SH-SY5Y (cell line): ENCODE data around the gene CCK.

Experiments used
- GATA2 ChIP-seq: IDR thresholded peaks from 2 replicates; pipeline ENCODE4 v1.6.1; 2011; ENCODE audit warnings: mild to moderate bottlenecking, low read depth, low read length
- GATA3 ChIP-seq: IDR thresholded peaks from 2 replicates; pipeline ENCODE4 v1.6.1; 2011; ENCODE audit warnings: low read depth, mild to moderate bottlenecking, low read length, moderate library complexity

DNA sequence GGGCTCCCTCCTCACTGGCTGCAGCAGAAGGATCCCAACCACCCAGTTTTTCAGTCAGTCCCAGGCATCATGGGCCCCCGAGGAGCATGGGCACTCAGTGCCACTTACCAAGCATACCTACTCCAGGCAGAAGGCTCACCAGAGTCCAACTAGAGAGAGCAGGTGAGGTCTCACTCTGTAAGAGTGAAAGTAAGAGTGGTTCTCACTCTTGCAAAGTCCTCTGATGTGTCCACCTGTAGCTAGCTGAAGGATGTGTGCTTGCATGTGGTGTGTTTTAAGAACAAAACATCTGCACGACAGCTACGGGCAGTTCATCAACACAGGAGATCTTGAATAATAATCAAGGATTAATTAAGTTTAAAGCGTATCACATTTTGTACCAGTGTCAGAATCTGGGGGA lies 49.7 kb downstream of the CCK start:
- TF ChIP-seq GATA2 (no peak), GATA3 (no peak)
